GM21447 (cell line): Measurements from ENCODE around the gene EFCAB12.
"Not testable (repeated sequence)": the region's sequence is repeated elsewhere in the genome, so short reads cannot be mapped to it uniquely, and the experiment has no call there.

Experiments used
- ATAC-seq: cut with Tn5 transposase; IDR thresholded peaks from one replicate; pipeline ENCODE4 v1.9.1; 2021; ENCODE audit not compliant: unreplicated experiment

Gene EFCAB12

DNA sequence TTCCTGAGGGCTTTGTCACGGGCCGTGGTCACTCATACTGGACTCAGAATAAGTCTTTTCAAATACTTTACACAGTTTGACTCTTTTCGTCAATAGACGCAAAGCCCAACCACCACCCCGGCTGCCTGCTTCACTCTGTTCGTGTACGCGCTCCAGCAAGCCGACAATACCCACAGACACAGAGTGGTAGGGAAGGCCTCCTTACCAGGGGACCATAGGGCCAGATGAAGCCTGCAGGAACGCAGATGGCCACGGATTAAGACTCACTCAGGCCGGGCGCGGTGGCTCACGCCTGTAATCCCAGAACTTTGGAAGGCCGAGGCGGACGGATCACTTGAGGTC lies 29.7 kb downstream of the EFCAB12 start:
- ATAC-seq = no peak

DNA sequence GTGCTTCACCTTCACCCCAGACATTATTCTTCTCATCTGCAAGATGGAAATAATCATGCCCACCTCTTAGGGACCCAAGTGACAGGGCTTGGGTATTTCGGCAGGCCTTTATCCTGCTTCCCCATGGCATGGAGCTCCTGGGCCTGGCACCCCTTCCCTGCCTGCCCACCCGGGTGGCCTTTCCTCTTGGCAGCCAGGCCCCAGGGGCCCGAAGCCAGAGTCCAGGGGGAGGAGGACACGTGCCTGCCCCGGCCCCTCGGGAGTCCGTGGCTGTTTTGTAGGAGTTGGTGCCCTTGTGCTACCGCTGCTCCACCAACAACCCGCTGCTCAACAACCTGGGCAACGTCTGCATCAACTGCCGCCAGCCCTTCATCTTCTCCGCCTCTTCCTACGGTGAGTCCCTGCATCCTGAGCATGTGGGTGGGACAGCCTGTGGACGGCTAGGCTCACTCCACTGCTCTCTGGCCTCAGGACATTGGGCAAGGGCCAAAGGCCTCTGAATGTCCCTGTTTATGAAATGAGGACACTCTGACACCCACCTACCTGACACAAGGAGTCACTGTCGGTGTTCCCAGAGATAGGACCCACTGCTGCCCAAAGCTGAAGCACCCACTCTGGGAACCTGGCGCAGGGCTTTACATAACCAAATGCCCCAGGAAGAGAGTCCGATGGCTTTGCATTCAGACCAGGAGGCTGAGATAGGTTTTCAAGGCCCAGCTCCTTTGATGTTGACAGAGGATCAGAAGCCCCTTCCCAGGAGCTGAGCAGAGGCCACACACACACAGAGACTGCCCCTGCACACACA lies 34.5 kb downstream of the EFCAB12 start:
- ATAC-seq = not testable (repeated sequence)

DNA sequence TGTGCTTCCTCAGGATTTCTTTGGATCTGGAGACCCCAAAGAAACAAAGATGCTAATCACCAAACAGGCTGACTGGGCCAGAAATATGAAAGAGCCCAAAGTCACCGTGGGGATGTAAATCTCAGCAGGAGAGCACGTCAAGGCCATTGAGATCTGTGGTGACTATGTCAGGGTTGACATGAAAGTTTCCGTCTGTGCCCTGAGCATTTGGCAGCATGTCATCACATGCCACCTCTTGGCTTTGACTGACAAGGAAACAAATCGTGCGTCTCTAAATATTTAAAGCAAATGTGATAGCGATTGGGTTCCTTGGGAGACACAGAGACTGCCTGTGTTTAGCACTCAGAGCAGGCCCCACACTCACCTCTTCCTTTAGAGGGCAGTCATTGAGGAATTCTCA lies 35.2 kb downstream of the EFCAB12 start:
- ATAC-seq = no peak

DNA sequence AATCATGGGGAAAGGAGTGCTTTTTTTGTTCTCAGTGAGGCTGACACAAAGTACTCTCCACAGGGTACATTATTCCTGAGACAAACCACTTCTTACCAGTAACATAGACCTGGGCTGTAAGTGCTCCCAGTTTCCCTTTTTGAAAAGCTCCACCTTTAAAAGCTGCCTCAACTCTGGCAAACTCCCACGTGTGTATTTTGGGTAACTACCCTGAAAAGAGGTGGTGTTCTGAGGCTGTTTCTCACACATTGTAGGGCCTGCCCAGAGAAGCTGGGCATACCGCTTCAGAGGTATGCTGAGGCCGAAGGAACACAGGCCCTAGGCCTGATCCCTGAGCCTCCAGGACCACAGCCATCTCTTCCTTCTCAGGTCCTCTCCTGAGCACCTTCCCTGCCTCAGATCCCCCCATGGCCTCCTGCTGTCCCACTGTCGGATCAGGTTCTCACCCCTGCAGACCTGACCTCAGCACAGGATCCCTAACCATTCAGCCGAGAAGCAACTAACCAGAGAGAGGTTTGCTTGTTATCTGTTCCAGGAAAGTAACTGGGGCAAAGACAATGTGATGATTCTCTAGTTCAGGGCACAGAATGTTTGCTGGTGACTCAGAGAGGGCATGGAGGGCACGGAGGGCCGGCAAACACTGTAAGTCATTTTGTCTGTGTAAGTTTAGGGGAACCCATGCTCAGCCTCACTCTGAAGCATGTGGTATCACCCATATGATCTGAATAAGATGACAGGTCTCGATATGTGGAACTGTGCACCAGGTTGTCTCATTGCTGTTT lies 36.1 kb downstream of the EFCAB12 start:
- ATAC-seq = not testable (repeated sequence)

DNA sequence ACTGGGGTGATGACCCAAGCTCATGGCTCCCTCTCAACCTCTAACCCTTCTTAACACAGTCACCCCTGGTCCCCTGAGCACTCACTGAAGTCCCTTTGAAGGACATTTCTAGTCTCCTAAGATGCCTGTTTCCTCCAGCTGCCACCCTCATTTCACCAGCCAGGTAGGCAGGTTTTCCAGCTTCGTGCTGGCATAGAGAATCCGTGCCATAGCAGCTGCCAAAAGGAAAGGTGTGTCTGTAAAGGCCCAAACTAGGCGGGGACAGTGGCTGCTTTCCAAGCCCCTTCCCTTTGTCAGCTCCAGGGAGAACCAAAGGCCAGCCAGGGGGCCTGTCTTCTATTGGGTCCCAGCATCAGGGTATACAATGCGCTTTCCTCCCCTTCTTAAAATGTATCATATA lies 36.9 kb downstream of the EFCAB12 start:
- not testable (repeated sequence) for ATAC-seq

DNA sequence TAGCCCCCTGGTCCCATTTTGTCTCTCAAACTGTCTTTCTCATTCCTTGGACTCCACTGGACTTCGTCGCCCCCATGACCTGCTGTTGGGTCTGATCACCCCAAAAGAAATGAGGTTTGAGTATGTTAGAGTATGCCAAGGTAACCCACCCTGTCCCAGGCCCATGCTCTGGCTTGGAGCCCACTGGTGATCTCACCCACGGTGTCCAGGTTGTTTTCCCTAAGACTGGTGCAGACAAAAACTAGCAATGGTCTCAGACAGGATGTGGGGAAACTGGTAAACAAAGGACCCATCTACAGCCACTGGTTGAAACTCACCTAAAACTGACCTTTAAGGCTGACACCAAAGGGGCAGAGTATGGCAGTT lies 38.9 kb downstream of the EFCAB12 start:
- ATAC-seq = no peak

DNA sequence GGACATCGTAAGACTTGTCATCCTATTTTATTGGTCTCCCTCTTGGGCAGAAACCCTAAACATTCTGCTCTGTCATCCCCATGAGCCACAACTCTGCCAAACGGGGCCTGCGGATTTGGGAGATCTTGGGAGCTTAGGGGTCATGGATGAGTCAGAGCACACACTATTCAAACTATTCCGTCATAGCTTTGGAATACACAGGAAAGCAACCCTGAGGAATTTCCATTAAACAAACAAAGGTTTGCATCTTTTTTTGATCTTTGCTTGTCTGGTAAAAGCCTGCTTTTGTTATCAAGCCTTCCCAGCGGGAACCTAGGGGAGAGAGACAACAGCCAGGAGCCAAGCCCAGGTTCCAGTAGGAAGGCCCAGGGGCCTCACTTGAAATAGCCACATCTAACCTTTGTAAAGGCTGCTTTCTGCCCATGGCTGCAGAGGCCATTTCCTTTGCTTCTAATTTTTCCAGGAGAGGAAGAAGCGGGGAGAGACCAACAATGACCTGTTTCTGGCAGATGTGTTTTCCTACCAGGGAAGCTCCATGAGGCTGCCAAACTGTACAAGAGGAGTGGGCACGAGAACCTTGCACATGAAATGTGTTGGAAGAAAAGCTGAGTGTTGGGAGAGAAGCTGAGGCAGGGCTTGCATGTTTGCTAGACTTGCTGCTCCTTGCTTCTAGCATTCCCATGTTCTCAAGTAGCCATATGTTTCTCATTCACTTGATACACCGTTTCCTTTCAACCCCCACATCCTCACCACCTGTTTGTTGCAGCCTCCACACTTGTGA lies 39.5 kb downstream of the EFCAB12 start:
- not testable (repeated sequence) for ATAC-seq

DNA sequence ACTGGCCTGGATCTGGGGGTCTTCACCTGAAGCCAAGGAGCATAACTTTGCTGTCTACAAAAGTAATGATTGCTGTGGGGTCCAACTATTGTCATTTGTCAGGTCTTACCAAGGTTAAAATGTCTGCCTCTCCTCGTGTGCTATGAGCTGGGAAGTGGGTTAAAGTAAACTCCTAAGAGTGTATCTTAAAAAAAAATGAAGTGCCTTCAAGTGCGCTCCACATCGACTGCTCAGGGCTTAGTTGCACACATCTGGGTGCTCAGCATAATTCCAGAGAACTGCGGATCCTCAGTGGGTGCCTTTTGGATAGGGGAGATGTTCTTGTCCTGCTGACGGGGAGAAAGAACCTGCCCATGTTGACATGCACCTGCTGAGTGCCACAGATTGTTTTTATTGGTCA lies 40.9 kb downstream of the EFCAB12 start:
- no peak for ATAC-seq

DNA sequence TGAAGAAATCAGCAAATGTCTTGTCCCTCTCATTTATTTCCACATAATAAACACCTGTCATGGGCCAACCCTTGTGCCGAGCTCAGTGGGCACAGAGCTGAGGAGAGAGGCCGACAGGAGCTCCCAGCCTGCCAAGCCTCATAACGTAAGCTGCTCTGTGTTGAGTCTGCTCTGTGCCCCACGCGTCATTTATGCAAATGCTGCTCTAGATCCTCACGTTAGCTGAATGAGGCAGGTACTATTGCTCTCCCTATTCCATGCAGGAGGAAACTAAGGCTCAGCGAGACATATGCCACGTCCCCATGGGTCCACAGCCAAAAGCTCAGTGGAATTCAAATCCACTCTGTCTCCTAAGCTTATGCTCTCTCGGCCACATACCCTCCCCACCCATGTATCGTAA lies 41.5 kb downstream of the EFCAB12 start:
- no peak for ATAC-seq

DNA sequence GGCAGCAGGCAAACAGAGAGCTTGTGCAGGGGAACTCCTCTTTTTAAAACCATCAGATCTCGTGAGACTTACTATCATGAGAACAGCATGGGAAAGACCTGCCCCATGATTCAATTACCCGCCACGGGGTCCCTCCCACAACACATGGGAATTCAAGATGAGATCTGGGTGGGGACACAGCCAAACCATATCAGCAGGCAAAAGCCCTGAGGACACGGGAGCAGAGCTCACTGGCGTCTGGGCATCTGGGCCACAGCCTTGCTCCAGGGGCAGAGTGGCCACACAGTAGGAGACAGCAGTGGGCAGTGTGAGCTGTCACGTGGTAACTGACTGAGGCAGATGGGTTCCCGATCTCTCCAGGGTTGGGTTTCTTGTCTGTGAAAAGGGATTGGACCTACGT lies 42.9 kb downstream of the EFCAB12 start:
- not testable (repeated sequence) for ATAC-seq

DNA sequence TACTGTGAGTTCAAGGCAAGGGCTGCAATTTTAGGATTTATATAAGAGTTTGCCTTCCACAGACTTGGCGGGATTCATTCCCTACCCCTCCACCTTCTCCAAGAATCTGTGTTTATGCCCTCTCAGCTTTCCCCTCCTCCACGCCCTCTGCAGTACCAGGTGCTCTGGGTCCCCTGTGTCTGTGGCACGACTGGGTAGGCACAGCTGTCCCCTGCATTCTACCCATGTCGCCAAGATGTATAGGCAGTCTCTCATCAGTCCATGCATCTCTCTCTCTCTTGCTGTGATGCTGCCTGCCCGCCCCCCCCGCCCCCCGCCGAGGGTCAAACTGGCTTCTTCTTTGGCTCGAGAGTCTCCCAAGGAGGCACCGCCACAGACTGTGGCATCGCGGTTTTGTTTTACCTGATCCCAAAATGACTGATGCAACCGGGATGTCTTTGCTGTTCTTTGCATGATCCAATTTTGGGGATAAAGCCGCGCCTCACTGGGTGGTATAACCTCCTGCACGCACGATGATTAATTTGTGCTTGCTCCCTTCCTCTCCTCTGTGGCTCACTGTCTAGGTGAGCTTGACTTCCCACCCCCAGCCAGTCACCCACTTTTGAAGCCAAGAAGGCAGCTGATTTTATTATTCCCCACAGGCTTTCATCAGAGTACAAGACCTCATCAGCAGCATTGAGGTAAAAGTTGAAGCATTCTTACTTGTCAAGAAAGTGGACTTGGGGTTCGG lies 43.7 kb downstream of the EFCAB12 start:
- ATAC-seq = no peak

DNA sequence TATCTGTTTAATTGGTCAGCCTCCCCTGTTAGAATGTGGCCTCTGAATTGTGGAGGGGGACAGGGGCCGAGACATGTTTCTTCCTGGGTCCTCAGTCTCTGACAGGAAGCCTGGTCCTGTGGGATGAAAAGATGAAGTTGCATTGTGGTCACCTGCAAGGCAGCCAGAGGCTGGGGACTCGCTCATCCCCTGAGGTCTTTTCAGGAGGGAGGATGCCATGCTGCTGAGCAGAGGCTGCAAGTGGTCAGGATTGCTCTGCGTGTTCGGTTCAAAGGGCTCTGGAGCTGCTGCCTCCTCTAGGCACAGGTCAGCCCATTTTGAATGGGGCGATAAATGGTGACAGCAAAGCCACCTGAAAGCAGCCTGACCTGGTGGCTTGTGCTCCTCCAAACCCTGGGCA lies 44.3 kb downstream of the EFCAB12 start:
- ATAC-seq = not testable (repeated sequence)

DNA sequence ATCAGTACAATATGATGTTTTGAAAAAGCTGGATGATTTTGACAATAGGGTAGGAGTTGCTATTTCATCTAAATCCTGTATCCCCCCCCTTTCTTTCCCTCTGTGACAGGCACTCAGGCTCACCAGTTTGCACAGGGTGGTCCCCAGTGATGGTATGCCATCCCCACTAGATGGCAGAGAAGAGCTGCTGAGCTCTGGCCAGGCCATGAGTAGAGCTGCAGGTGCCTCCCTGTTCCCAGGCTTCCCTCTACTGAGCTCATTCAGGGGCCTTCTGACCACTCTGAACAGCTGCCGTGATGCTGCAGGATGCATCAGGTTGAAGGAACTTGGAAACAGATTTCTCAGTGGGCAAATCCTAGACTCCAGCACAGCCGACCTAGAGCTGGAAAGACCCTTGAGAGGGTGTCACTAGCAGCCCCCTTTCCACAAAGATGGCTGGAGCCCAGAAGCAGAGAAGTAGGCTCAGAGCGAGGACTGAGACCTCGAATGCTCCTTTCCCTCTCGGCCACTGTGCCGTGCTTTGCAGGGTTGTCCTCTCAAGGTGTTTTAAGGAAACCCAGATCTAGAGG lies 45.1 kb downstream of the EFCAB12 start:
- peak; percentile 80 for ATAC-seq

DNA sequence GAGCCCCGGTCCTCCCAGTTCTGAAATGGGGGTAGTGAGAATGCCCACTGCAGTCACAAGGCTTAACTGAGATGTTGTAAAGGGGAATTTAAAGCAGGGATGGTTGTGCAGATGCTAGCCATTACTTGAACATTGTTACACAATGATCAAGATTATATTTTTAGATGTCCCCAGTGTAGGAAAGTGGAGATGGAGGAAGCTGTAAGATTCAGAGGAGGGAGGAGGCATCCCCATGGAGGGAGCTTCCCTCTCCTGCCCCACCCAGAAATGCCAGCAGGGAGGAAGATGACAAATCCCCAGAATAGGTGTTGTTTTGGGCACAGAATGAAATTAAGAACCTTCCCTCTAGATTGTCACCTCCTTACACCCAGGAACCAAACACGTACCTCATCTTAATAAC lies 46.1 kb downstream of the EFCAB12 start:
- ATAC-seq = no peak

DNA sequence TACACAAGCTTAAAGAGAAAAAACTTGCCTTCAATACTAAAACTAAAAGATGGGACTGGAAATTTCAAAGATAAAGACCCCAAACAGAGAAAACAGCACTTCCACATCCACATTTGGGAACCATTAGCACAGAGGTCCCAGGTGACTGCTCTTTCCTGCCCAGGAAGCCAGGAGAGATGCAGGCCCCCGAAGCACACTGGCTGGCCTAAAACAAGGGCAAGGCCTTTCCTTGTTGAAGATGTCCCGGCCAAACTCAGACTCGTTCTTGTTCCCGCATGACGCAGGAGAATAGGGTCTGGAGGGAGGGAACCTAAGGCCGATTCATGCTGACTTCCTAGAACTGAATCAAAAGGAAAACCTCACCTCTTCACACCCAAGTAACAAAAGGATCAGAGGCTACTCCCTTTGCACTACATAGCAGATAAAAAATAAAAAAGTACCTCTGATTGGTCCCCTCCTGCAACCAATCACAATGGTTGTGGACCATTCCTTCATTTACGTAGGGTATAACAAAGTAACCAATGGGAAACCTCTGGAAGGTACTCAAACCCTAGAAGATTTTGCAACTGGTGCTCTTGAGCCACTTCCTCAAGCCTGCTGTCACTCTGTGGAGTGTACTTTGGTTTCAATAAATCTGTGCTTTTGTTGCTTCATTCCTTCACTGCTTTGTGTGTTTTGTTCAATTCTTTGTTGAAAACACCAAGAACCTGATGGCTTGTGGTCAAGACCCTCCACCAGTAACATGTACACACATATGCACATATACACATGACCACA lies 48.7 kb downstream of the EFCAB12 start:
- no peak for ATAC-seq

DNA sequence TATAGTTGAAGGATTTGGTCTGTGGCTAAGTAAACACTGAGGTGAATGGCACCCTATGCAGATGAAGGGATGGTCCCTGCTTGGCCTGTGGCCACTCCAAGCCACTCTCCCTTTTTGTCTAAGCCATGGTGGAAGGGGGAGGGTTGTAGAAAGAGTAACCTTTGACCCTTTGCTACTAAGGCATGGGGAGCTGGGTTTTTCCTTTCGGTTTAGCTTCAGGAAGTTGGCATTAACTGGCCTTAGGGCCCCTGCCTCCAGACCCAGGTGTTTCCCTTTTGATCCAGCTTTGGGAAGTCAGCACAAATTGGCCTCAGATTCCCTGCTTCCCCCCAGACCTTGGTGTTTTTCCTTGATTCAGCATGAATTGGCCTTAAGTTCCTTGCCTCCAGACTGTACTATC lies 49.5 kb downstream of the EFCAB12 start:
- ATAC-seq = no peak

DNA sequence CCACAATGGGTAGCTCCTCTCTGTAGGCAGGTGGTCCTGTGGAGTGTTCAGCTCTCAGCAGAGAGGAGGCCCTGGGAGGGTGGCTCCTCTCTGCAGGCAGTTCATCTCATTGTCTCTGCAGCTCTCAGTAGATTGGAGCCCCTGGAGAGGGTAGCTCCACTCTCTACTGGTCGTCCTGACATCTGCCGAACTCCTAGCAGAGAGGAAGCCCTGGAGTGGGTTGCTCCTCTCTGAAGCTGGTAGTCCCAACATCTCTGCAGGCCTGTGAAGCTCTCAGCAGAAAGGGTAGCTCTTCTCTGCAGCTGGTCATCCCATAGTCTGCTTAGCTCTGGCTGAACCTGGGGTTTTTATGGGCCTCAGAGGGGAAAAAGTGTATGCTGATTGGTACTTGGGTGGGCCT lies 50.8 kb downstream of the EFCAB12 start:
- ATAC-seq = no peak

DNA sequence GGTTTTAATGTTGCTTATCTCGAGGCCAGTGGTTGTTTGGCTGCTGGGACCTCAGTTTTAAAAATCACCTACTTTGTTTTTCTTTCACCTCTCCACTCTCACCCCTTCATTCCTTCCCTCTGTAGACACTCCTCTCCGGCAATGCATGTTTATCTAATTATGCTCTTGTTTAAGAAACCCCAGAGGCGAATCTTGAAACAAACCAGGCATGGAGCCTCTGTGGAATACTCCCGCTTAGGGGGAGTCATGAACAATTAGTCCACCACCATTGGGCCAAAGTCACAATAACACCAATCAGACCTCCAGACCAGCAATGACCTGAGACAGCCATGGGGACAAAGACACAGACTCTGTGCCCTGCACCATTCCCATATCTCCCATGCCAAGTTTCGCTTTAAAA lies 53.3 kb downstream of the EFCAB12 start:
- no peak for ATAC-seq

DNA sequence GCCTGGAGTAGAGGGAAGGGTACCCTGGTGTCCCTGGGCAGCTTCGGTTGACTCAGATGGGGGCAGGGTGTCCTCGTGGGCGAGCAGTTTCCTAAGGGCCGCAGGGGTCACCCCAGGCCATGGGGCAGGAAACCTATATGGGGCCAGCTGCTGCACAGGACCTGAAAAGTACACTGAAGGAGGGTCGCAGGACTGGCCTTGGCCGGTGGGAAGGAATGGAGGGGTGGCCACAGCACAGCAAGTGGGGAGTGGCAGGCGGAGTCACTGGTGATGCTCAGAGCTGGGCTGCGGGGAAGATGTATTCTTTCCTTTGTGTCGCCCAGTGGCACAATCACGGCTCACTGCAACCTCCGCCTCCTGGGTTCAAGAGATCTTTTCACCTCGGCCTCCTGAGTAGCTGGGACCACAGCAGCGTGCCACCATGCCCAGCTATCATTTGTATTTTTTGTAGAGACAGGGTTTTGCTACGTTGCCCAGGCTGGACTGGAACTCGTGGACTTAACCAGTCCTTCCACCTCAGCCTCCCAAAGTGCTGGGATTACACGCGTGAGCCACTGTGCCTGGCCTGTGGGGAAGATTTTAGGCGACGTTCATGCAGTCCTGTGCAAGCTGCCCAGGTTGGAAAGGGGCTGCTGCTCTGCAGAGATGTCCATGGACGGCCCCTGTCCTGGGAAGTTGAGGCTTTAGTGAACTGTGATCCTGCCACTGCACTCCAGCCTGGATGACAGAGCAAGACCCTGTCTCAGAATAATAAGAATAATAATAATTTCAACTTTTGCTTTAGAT lies 57.2 kb downstream of the EFCAB12 start:
- no peak for ATAC-seq
